DMS53 treated with DMSO at 0.1 percent for 48 hours (cell line): ENCODE data around the gene STC2.

Source experiments
- DNase-seq: peaks from one replicate; lab custom pipeline; 2025; ENCODE audit not compliant: unreplicated experiment; lab: John Stamatoyannopoulos, UW

Gene STC2

DNA sequence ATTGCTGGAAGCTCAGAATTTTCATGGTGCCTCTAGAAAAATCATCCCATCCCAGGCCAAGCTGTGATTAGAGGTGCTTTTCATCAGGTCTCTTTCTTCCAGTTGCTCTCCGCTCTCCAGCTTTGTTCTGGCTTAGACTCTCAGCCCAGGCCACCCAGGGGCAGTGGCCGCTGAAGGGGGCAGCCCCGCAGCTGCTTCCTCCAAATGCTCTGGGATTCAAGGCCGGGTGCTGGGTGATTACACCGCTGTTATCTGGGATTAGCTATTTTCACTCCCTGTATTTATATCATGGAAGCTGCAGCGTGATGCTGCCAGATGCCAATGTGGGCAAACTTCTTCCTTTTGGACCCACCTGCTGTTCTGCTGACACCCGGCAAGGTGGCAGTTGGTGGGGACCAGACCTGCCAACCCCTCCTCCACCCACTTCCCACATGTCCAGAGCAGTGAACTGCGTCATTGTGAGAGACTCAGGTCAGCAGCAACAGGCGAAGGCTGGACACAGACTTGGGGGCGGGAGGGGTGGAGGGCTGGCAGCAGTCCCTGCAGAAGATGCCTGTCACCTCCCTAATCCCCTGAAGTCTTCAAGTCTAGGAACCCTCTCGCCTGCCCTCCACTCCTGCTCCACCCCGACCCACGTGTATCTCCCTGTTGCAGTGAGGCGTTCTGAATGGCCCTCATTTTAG lies 59.3 kb downstream of the STC2 start:
- no peak for DNase-seq

GRCh38 chr5:173265433-173265832 lies 62.8 kb downstream of the STC2 start:
- DNase-seq = no peak
